Coronary artery (tissue), 2 donors: ENCODE data around the gene GSTM2.

Source experiments
- DNase-seq: peaks from one replicate; pipeline ENCODE4 v3.0.0-alpha.2; 2017; ENCODE audit warnings: low spot score
- H3K27ac ChIP-seq, 2 donors: fragments of 200-600 bp; sonication (generic); one replicate each; pipeline ENCODE4 v1.5.1; 2016 to 2019
- H3K4me3 ChIP-seq: fragments of 200-600 bp; sonication (generic); 2 replicates; pipeline ENCODE4 v1.5.1; 2016; ENCODE audit warnings: mild to moderate bottlenecking, moderate library complexity
- CTCF ChIP-seq: fragments of 200-600 bp; sonication (generic); IDR thresholded peaks from one replicate; pipeline ENCODE4 v1.5.1; 2019; ENCODE audit warnings: antibody characterized with exemption

The GSTM2 gene

GRCh38 chr1:109641861-109642260, 26.0 kb upstream of the GSTM2 start:
- H3K27ac ChIP-seq: no peak overlapping the region
- TF ChIP-seq CTCF: no peak
- no peak for DNase-seq
- H3K4me3 ChIP-seq: no peak overlapping the region

DNA sequence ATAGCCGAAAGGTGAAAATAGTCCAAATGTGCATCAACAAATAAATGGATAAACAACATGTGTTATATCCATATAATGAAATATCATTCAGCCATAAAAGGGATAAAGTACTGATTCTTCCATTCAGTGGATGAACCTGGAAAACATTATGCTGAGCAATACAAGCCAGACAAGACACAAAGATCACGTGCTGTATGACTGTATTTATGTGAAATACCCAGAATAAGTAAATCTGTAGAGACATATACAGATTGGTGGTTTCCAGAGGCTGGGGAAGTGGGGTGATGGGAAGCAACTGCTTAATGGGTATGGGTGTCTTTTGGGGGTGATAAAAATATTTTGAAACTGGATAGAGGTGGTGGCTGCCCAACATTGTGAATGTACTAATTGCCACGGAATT, 25.2 kb upstream of the GSTM2 start:
- DNase-seq: no peak
- no peak overlapping the region for H3K4me3 ChIP-seq
- no peak for TF ChIP-seq CTCF
- no peak overlapping the region for H3K27ac ChIP-seq

DNA sequence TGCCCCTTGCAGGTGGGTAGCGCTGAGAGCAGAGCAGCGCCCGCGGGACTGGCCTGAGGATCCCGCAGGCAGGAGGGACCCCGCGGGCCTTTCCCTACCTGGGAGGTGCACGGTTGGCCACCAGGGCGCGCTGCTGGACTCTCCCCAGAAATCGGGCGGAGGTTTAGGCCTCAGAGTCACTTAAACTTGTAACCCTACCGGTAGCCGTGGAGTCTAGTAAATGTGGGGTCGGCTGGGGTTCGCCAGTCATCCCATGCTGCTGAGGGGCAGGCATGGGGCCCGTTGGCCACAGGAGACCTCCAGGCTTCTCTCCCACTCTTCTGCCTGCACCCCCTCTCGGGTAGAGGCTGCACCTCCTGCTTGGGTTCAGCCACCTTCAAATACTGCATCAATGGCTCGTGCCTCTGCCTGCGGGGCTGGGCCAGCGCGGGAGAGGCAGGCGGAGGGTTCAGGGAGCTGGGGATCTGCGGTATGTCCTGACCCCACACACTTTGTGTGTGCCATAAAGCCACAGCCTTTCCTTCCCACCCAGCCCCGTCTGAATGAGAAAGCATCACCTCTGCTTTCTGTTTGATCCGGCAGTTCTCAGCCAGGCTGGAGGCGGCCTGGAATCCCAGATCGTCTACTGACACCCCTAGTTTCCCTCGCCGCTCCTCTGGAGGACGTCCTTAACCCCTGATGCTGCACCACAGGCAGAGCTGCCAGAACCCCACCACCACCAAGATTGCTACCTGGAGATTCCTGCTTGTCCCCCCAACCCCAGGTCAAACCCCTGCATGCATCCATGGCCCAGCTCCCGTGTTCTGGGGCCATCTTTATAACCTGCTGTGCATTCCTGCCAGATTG, 24.2 kb upstream of the GSTM2 start:
- peak overlapping the region; percentile 47 for H3K4me3 ChIP-seq
- no peak overlapping the region for H3K27ac ChIP-seq
- peak; percentile 90 for TF ChIP-seq CTCF
- DNase-seq: peak; percentile 84

DNA sequence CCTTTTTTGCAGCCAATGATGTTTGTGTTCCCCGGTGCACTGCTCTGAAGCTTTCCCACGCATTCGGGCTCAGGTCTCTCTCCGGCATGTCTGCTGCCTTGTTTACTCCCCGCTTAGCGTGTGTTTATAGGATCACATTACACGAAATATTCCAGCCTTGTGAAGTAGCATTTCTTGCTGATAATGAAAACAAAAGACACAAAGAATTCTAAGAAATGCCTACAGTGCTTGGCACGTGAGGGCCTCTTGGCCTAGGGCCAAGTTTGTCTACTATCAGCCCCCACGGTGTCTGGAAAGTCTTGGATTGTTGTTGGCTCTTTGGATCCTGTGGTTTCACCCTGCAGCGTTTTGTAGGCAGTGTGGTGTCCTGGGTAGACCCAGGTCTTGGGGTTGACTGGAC, 23.2 kb upstream of the GSTM2 start:
- no peak for DNase-seq
- TF ChIP-seq CTCF: no peak
- H3K4me3 ChIP-seq: no peak overlapping the region
- no peak overlapping the region for H3K27ac ChIP-seq

- H3K27ac ChIP-seq: peak overlapping the region in 1 of 2 donors; percentile 15
- no peak for DNase-seq
- no peak for TF ChIP-seq CTCF
- peak overlapping the region; percentile 47 for H3K4me3 ChIP-seq
These were observed 18.4 kb upstream of the GSTM2 start for GRCh38 chr1:109649491-109649914.

GRCh38 chr1:109650609-109651008, 17.2 kb upstream of the GSTM2 start:
- Histone ChIP-seq H3K4me3 (no peak overlapping the region), H3K27ac (no peak overlapping the region)
- no peak for TF ChIP-seq CTCF
- no peak for DNase-seq

GRCh38 chr1:109652402-109652801, 15.5 kb upstream of the GSTM2 start:
- H3K4me3 ChIP-seq: no peak overlapping the region
- TF ChIP-seq CTCF: no peak
- H3K27ac ChIP-seq: no peak overlapping the region
- no peak for DNase-seq
